Measurements from ENCODE around the gene ACTR3C. TPM values are rescaled to one million over a fixed set of nuclear protein-coding genes. Genes with fewer than 3 reads are reported as not detected.
"Not testable (repeated sequence)": the region's sequence is repeated elsewhere in the genome, so short reads cannot be mapped to it uniquely, and the experiment has no call there.

ACTR3C gene
- polyA plus RNA-seq, 3 donors = 0.55 to 1.9 (median 1.7) TPM

GRCh38 chr7:150313367-150313809, 10.0 kb downstream of the ACTR3C start:
- Histone ChIP-seq H3K79me2 (ENCODE audit: insufficient read depth, low read length) (no peaks in the 10 kb centered on the region), H3K4me3 (replicated peaks in 1 of 3; ENCODE audit: low read depth in 2 of 3, low read length in 3 of 3) (no peak overlapping the region), H3K4me2 (replicated peaks; ENCODE audit: extremely low read depth, low read length, poor library complexity, severe bottlenecking) (no peak overlapping the region), H3K27ac (ENCODE audit: low read depth in 1 of 2, low read length in 2 of 2) (no peak overlapping the region), H2AFZ (ENCODE audit: insufficient read depth, low read depth, low read length, poor library complexity, severe bottlenecking) (no peak overlapping the region), H3K36me3 (replicated peaks in 1 of 2; ENCODE audit: control insufficient read depth in 1 of 2, insufficient read depth in 2 of 2, low read length in 2 of 2) (no peaks in the 10 kb centered on the region), H3K9ac (ENCODE audit: insufficient read depth, low read length, poor library complexity, severe bottlenecking) (no peak overlapping the region), H4K20me1 (ENCODE audit: insufficient read depth, low read length) (no peaks in the 10 kb centered on the region), H3K9me3 (replicated peaks in 1 of 2; ENCODE audit: control insufficient read depth in 1 of 2, insufficient read depth in 1 of 2, low read length in 2 of 2) (no peaks in the 10 kb centered on the region), H3K27me3 (ENCODE audit: control insufficient read depth in 2 of 2, insufficient read depth in 2 of 2, low read length in 2 of 2) (no peaks in the 10 kb centered on the region), H3K4me1 (ENCODE audit: control insufficient read depth in 1 of 2, insufficient read depth in 2 of 2, low read length in 2 of 2) (peaks cover 0 to 3% of the 10 kb centered on the region in 2 donors)
- no peak for TF ChIP-seq CTCF (IDR thresholded peaks at IDR 0.05)
- peaks cover 9% of the 10 kb centered on the region for H3K4me1 Mint-ChIP-seq
- no peak overlapping the region for H3K27ac Mint-ChIP-seq
- H3K27me3 Mint-ChIP-seq (ENCODE audit: low read depth in 3 of 3) = peaks cover 0 to 1% (median 0%) of the 10 kb centered on the region in 3 donors
- no peaks in the 10 kb centered on the region for H3K36me3 Mint-ChIP-seq
- 100% methylated on average over 1 of the region's 3 CpGs for WGBS (ENCODE audit: insufficient coverage)
- intact Hi-C loops (cut with micrococcal nuclease) = no loop called here
- no peak overlapping the region for H3K4me3 Mint-ChIP-seq
- DNase-seq = no peak
- peaks cover 0 to 3% (median 0%) of the 10 kb centered on the region in 7 donors for H3K9me3 Mint-ChIP-seq

- H3K9ac ChIP-seq (ENCODE audit: insufficient read depth, low read length, poor library complexity, severe bottlenecking); H3K9me3 ChIP-seq (replicated peaks in 1 of 2; ENCODE audit: control insufficient read depth in 1 of 2, insufficient read depth in 1 of 2, low read length in 2 of 2); H3K4me3 Mint-ChIP-seq; H3K4me1 ChIP-seq (ENCODE audit: control insufficient read depth in 1 of 2, insufficient read depth in 2 of 2, low read length in 2 of 2); H3K36me3 ChIP-seq (replicated peaks in 1 of 2; ENCODE audit: control insufficient read depth in 1 of 2, insufficient read depth in 2 of 2, low read length in 2 of 2); DNase-seq; H3K4me2 ChIP-seq (replicated peaks; ENCODE audit: extremely low read depth, low read length, poor library complexity, severe bottlenecking); intact Hi-C loops (cut with micrococcal nuclease); H3K9me3 Mint-ChIP-seq; H3K36me3 Mint-ChIP-seq; H3K27me3 ChIP-seq (ENCODE audit: control insufficient read depth in 2 of 2, insufficient read depth in 2 of 2, low read length in 2 of 2); H3K27me3 Mint-ChIP-seq (ENCODE audit: low read depth in 3 of 3); H2AFZ ChIP-seq (ENCODE audit: insufficient read depth, low read depth, low read length, poor library complexity, severe bottlenecking); H3K79me2 ChIP-seq (ENCODE audit: insufficient read depth, low read length); H3K4me3 ChIP-seq (replicated peaks in 1 of 3; ENCODE audit: low read depth in 2 of 3, low read length in 3 of 3); H3K4me1 Mint-ChIP-seq; H3K27ac Mint-ChIP-seq; H3K27ac ChIP-seq (ENCODE audit: low read depth in 1 of 2, low read length in 2 of 2); H4K20me1 ChIP-seq (ENCODE audit: insufficient read depth, low read length): not testable (repeated sequence)
- 56% methylated on average over 3 of the region's 7 CpGs for WGBS (ENCODE audit: insufficient coverage)
Measured at GRCh38 chr7:150312649-150313366, 10.5 kb downstream of the ACTR3C start.

Measured in CD14-positive monocyte (primary cell).